ENCODE data around the gene FLRT1. TPM values are rescaled to one million over a fixed set of nuclear protein-coding genes. Genes with fewer than 3 reads are reported as not detected.
"Not testable (repeated sequence)": the region's sequence is repeated elsewhere in the genome, so short reads cannot be mapped to it uniquely, and the experiment has no call there.

FLRT1 gene
- total and polyA plus RNA-seq, 4 donors: 0.10 to 0.60 TPM; not detected in 2

DNA sequence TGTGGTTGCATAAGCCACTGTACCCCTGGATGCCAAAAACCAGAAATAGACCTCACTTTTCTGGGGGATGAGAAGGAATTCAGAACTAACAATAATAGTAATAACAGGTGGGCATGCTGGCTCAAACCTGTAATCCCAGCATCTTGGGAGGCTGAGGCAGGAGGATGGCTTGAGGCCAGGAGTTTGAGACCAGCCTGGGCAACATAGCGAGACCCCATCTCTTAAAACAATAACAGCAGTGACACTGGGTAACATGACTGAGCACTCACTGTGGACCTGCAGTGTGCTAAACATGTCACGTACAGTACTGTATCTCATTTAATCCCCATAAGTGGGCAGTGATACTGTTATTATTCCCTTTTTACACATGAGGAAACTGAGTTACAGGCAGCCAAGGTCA is 10.0 kb downstream of the FLRT1 start:
- Histone ChIP-seq H3K4me3 (ENCODE audit: low read length in 2 of 2) (no peak overlapping the region), H3K9me3 (ENCODE audit: control insufficient read depth, low read length) (no peaks in the 10 kb centered on the region), H3K4me1 (ENCODE audit: control insufficient read depth in 1 of 2, insufficient read depth in 2 of 2, low read length in 2 of 2) (no peaks in the 10 kb centered on the region), H3K36me3 (ENCODE audit: control insufficient read depth in 1 of 2, insufficient read depth in 2 of 2, low read length in 1 of 2) (no peaks in the 10 kb centered on the region), H3K27ac (ENCODE audit: low read depth in 1 of 2, low read length in 2 of 2) (no peak overlapping the region), H3K27me3 (ENCODE audit: control insufficient read depth in 1 of 2, insufficient read depth in 2 of 2, low read length in 1 of 2) (no peaks in the 10 kb centered on the region)
- intact Hi-C loops (cut with DNase I): no loop called here
- DNase-seq: no peak
- no peak for ATAC-seq (ENCODE audit: low FRiP score)
- 86 to 91% methylated on average over 2 of the region's 2 CpGs for WGBS, 2 donors

GRCh38 chr11:64047373-64047772 is 11.6 kb downstream of the FLRT1 start:
- intact Hi-C loops (cut with DNase I); ATAC-seq (ENCODE audit: low FRiP score); H3K36me3 ChIP-seq (ENCODE audit: control insufficient read depth in 1 of 2, insufficient read depth in 2 of 2, low read length in 1 of 2); DNase-seq; H3K9me3 ChIP-seq (ENCODE audit: control insufficient read depth, low read length); H3K27ac ChIP-seq (ENCODE audit: low read depth in 1 of 2, low read length in 2 of 2); H3K4me3 ChIP-seq (ENCODE audit: low read length in 2 of 2); H3K4me1 ChIP-seq (ENCODE audit: control insufficient read depth in 1 of 2, insufficient read depth in 2 of 2, low read length in 2 of 2); H3K27me3 ChIP-seq (ENCODE audit: control insufficient read depth in 1 of 2, insufficient read depth in 2 of 2, low read length in 1 of 2): not testable (repeated sequence)
- 93 to 96% methylated on average over 8 of the region's 8 CpGs for WGBS, 2 donors

DNA sequence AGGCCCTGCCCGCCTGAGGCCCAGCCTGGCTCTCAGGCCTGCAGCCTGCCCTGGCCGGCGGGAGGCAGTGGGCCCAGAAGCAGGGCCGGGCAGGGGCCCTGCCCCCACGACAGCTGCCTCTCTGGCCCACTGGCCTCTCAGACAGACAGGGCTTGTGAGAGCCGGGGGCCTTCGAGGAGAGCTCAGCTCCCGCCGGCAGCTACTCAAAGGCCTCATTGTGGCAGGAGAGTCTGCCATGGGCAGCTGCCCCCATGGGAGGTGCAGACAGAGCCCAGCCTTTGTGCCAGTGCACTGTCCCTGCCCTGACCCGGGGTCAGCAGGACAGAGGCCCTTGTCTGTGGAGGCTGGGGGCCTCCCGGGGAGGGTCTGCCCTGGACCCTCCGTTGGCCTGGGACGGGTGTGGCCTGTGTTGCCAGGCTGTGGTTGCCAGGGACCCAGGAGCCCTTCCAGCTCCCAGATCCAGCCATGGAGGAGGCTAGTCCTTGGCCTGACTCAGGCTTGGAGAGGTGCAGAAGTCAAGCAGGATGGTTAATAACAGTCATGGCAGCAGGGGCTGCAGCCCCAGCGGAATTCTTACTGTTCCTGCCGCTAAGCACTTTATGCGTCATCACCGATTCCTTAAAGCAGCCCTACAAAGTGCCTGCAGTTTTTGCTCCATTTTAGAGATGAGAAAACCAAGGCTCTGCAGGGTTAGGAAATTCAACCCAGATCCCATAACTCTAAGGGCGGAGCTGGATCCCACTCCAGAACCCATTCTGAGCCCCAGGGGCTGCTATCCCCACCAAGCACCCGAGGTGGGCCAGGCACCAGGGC is 12.5 kb downstream of the FLRT1 start:
- ATAC-seq (ENCODE audit: low FRiP score) (no peak), DNase-seq (no peak)
- Histone ChIP-seq H3K4me3 (ENCODE audit: low read length in 2 of 2) (no peak overlapping the region), H3K27ac (ENCODE audit: low read depth in 1 of 2, low read length in 2 of 2) (no peak overlapping the region), H3K27me3 (ENCODE audit: control insufficient read depth in 1 of 2, insufficient read depth in 2 of 2, low read length in 1 of 2) (no peaks in the 10 kb centered on the region), H3K4me1 (ENCODE audit: control insufficient read depth in 1 of 2, insufficient read depth in 2 of 2, low read length in 2 of 2) (no peaks in the 10 kb centered on the region), H3K36me3 (ENCODE audit: control insufficient read depth in 1 of 2, insufficient read depth in 2 of 2, low read length in 1 of 2) (no peaks in the 10 kb centered on the region), H3K9me3 (ENCODE audit: control insufficient read depth, low read length) (no peaks in the 10 kb centered on the region)
- intact Hi-C loops (cut with DNase I): no loop called here
- WGBS, 2 donors: 85 to 88% methylated on average over 19 of the region's 19 CpGs

- no peaks in the 10 kb centered on the region for H3K9me3 ChIP-seq (ENCODE audit: control insufficient read depth, low read length)
- DNase-seq (no peak), ATAC-seq (ENCODE audit: low FRiP score) (no peak)
- no peak overlapping the region for H3K27ac ChIP-seq (ENCODE audit: low read depth in 1 of 2, low read length in 2 of 2)
- H3K4me3 ChIP-seq (ENCODE audit: low read length in 2 of 2): no peak overlapping the region
- no peaks in the 10 kb centered on the region for H3K4me1 ChIP-seq (ENCODE audit: control insufficient read depth in 1 of 2, insufficient read depth in 2 of 2, low read length in 2 of 2)
- 96 to 98% methylated on average over 8 of the region's 8 CpGs for WGBS, 2 donors
- no peaks in the 10 kb centered on the region for H3K36me3 ChIP-seq (ENCODE audit: control insufficient read depth in 1 of 2, insufficient read depth in 2 of 2, low read length in 1 of 2)
- no peaks in the 10 kb centered on the region for H3K27me3 ChIP-seq (ENCODE audit: control insufficient read depth in 1 of 2, insufficient read depth in 2 of 2, low read length in 1 of 2)
- intact Hi-C loops (cut with DNase I): no loop called here
These were observed 13.8 kb downstream of the FLRT1 start for GRCh38 chr11:64049509-64049908.

- Histone ChIP-seq H3K4me3 (ENCODE audit: low read length in 2 of 2) (no peak overlapping the region), H3K36me3 (ENCODE audit: control insufficient read depth in 1 of 2, insufficient read depth in 2 of 2, low read length in 1 of 2) (no peaks in the 10 kb centered on the region), H3K27ac (ENCODE audit: low read depth in 1 of 2, low read length in 2 of 2) (no peak overlapping the region), H3K27me3 (ENCODE audit: control insufficient read depth in 1 of 2, insufficient read depth in 2 of 2, low read length in 1 of 2) (no peaks in the 10 kb centered on the region), H3K9me3 (ENCODE audit: control insufficient read depth, low read length) (no peaks in the 10 kb centered on the region), H3K4me1 (ENCODE audit: control insufficient read depth in 1 of 2, insufficient read depth in 2 of 2, low read length in 2 of 2) (no peaks in the 10 kb centered on the region)
- WGBS, 2 donors: 95 to 97% methylated on average over 19 of the region's 19 CpGs
- intact Hi-C loops (cut with DNase I): no loop called here
- no peak for ATAC-seq (ENCODE audit: low FRiP score)
- DNase-seq: no peak
These were observed 15.6 kb downstream of the FLRT1 start for GRCh38 chr11:64051297-64051696.

- H3K36me3 ChIP-seq (ENCODE audit: control insufficient read depth in 1 of 2, insufficient read depth in 2 of 2, low read length in 1 of 2): no peaks in the 10 kb centered on the region
- intact Hi-C loops (cut with DNase I): no loop called here
- WGBS, 2 donors: 94 to 97% methylated on average over 2 of the region's 2 CpGs
These were observed 16.7 kb downstream of the FLRT1 start for GRCh38 chr11:64052436-64052835.

GRCh38 chr11:64052938-64053622 is 17.3 kb downstream of the FLRT1 start:
- DNase-seq (no peak), ATAC-seq (ENCODE audit: low FRiP score) (no peak)
- Histone ChIP-seq H3K27me3 (ENCODE audit: control insufficient read depth in 1 of 2, insufficient read depth in 2 of 2, low read length in 1 of 2) (no peaks in the 10 kb centered on the region), H3K27ac (ENCODE audit: low read depth in 1 of 2, low read length in 2 of 2) (no peak overlapping the region), H3K4me3 (ENCODE audit: low read length in 2 of 2) (no peak overlapping the region), H3K4me1 (ENCODE audit: control insufficient read depth in 1 of 2, insufficient read depth in 2 of 2, low read length in 2 of 2) (no peaks in the 10 kb centered on the region), H3K36me3 (ENCODE audit: control insufficient read depth in 1 of 2, insufficient read depth in 2 of 2, low read length in 1 of 2) (no peaks in the 10 kb centered on the region), H3K9me3 (ENCODE audit: control insufficient read depth, low read length) (no peaks in the 10 kb centered on the region)
- 95 to 96% methylated on average over 11 of the region's 11 CpGs for WGBS, 2 donors
- intact Hi-C loops (cut with DNase I): no loop called here

More at GRCh38 chr11:64052436-64052835, 16.7 kb downstream of the FLRT1 start:
- H3K27ac ChIP-seq (ENCODE audit: low read depth in 1 of 2, low read length in 2 of 2): no peak overlapping the region
- ATAC-seq (ENCODE audit: low FRiP score): no peak
- H3K4me3 ChIP-seq (ENCODE audit: low read length in 2 of 2): no peak overlapping the region
- no peaks in the 10 kb centered on the region for H3K4me1 ChIP-seq (ENCODE audit: control insufficient read depth in 1 of 2, insufficient read depth in 2 of 2, low read length in 2 of 2)
- no peaks in the 10 kb centered on the region for H3K27me3 ChIP-seq (ENCODE audit: control insufficient read depth in 1 of 2, insufficient read depth in 2 of 2, low read length in 1 of 2)
- DNase-seq: no peak
- H3K9me3 ChIP-seq (ENCODE audit: control insufficient read depth, low read length): no peaks in the 10 kb centered on the region

GRCh38 chr11:64053699-64054098 is 18.0 kb downstream of the FLRT1 start:
- Histone ChIP-seq H3K36me3 (ENCODE audit: control insufficient read depth in 1 of 2, insufficient read depth in 2 of 2, low read length in 1 of 2) (no peaks in the 10 kb centered on the region), H3K4me1 (ENCODE audit: control insufficient read depth in 1 of 2, insufficient read depth in 2 of 2, low read length in 2 of 2) (no peaks in the 10 kb centered on the region), H3K4me3 (ENCODE audit: low read length in 2 of 2) (no peak overlapping the region), H3K9me3 (ENCODE audit: control insufficient read depth, low read length) (no peaks in the 10 kb centered on the region), H3K27ac (ENCODE audit: low read depth in 1 of 2, low read length in 2 of 2) (no peak overlapping the region), H3K27me3 (ENCODE audit: control insufficient read depth in 1 of 2, insufficient read depth in 2 of 2, low read length in 1 of 2) (no peaks in the 10 kb centered on the region)
- ATAC-seq (ENCODE audit: low FRiP score): no peak
- WGBS, 2 donors: 75 to 81% methylated on average over 15 of the region's 15 CpGs
- DNase-seq: no peak
- intact Hi-C loops (cut with DNase I): no loop called here

- intact Hi-C loops (cut with DNase I): no loop called here
- no peaks in the 10 kb centered on the region for H3K9me3 ChIP-seq (ENCODE audit: control insufficient read depth, low read length)
- H3K27ac ChIP-seq (ENCODE audit: low read depth in 1 of 2, low read length in 2 of 2): no peak overlapping the region
- no peaks in the 10 kb centered on the region for H3K36me3 ChIP-seq (ENCODE audit: control insufficient read depth in 1 of 2, insufficient read depth in 2 of 2, low read length in 1 of 2)
- no peaks in the 10 kb centered on the region for H3K27me3 ChIP-seq (ENCODE audit: control insufficient read depth in 1 of 2, insufficient read depth in 2 of 2, low read length in 1 of 2)
- H3K4me3 ChIP-seq (ENCODE audit: low read length in 2 of 2): no peak overlapping the region
- 69 to 71% methylated on average over 8 of the region's 8 CpGs for WGBS, 2 donors
- no peaks in the 10 kb centered on the region for H3K4me1 ChIP-seq (ENCODE audit: control insufficient read depth in 1 of 2, insufficient read depth in 2 of 2, low read length in 2 of 2)
- DNase-seq (no peak), ATAC-seq (ENCODE audit: low FRiP score) (no peak)
These were observed 19.3 kb downstream of the FLRT1 start for GRCh38 chr11:64055077-64055476.
